SIG-M5 treated with dmso at 0.1 percent for 504 hours (cell line): ENCODE results near the gene SMARCA2.
"Not testable (repeated sequence)": the region's sequence is repeated elsewhere in the genome, so short reads cannot be mapped to it uniquely, and the experiment has no call there.

Experiments used
- DNase-seq: peaks from one replicate; lab custom pipeline; 2025; ENCODE audit not compliant: unreplicated experiment; lab: John Stamatoyannopoulos, UW

SMARCA2 gene

DNA sequence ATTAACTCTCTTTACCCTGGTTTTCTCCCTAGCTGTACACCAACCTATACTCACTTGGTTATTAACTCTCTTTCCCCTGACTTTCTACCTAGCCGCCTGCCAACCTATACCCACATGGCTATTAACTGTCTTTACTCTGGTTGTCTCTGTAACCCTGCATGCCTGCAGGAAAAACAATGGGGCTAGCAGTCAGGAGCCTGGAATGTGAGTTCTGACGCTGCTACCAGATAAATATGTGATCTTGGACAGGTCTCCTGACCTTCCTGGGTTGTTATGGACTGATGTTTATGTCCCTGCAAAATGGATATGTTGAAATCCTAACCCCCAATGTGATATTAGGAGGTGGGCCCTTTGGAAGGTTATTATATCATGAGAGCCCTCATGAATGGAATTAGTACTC lies 119.2 kb downstream of the SMARCA2 start:
- DNase-seq = no peak

DNA sequence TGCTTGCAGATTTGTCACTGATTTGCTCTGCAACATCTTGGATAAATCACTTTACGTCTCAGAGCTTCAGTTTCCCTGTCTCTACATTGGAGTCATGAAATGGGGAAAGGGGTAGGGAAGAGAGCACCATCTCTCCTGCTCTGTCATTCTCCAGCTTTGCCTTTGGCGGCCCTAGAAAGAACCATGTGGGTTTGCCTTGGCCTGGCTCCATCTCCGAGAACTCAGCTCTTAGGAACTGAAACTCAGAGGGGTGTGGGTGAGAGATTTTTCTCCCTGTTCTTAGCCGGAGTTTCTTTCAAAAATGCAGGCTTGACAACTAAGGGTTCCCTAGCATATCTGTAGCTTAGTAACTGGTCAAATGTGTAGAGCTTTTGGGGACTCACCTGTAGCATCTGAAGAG lies 123.5 kb downstream of the SMARCA2 start:
- no peak for DNase-seq

GRCh38 chr9:2140600-2141223 lies 125.6 kb downstream of the SMARCA2 start:
- no peak for DNase-seq

DNA sequence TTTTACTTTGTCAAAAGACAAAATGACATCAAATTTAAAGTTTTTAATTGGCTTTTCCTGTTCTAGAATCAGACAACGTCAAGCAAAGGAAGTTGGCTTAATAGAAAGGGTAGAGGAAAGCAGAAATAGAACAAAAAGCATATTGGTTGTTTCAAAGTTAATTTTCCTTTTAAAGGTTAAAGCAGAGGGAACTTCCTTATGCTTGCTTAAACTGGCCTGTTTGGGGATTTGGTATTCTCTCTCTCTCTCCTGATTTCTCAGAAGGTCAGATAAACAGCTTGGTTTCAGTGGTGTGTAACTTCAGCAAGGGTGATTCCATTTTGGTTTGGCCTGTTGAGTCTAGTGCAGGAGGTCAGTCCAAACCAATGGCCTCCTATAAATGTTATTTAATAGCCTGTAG lies 127.1 kb downstream of the SMARCA2 start:
- DNase-seq = no peak

DNA sequence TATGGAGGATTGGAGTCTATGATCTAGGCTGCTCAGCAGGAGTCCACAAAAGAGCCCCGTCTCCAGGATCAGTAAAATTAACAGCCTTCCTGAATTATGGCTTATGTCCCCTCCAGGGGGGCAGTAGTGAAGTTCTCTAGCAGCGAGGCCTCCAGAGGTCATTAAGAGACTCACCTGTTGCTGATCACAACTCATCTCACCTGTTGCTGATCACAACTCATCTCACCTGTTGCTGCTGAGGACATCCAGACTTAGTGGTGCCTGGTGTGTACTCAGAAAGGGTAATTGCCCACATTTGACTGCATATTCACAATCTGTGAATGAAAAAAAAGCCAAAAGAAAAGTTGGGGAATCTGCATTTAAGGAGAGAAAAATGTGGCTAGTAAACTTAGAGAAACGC lies 129.5 kb downstream of the SMARCA2 start:
- DNase-seq = no peak

GRCh38 chr9:2145746-2146145 lies 130.6 kb downstream of the SMARCA2 start:
- no peak for DNase-seq

DNA sequence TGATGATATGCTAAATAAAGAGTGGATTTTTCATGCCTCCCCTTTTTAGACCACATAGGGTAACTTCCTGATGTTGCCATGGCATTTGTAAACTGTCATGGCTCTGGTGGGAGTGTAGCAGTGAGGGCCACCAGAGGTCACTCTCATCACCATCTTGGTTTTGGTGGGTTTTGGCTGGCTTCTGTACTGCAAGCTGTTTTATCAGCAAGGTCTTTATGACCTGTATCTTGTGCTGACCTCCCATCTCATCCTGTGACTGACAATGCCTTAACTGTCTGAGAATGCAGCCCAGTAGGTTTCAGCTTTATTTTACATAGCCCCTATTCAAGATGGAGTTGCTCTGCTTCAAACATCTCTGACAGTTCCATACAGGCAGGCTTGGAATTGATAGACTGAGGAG lies 131.6 kb downstream of the SMARCA2 start:
- DNase-seq = not testable (repeated sequence)

DNA sequence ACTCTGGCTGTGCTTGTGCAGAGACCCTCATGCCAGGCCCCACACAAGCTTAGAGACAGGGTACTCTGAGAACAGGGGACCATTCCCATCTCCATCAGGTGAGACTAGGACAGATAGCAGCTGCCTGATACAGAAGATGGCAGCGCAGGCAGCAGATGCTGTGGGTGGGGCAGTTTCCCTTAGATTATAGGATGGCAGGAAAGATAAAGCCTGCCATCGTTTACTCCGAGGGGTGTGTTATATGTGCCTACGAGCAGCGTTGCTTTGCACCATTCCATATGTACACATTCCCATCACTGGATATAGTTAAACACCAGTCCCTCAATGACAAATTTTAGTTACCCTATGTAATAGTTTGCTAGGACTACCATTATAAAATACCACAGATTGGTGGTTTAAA lies 135.2 kb downstream of the SMARCA2 start:
- no peak for DNase-seq

- DNase-seq = no peak
Measured at GRCh38 chr9:2151171-2151570, 136.0 kb downstream of the SMARCA2 start.

- no peak for DNase-seq
Measured at GRCh38 chr9:2152966-2153629, 138.0 kb downstream of the SMARCA2 start.

DNA sequence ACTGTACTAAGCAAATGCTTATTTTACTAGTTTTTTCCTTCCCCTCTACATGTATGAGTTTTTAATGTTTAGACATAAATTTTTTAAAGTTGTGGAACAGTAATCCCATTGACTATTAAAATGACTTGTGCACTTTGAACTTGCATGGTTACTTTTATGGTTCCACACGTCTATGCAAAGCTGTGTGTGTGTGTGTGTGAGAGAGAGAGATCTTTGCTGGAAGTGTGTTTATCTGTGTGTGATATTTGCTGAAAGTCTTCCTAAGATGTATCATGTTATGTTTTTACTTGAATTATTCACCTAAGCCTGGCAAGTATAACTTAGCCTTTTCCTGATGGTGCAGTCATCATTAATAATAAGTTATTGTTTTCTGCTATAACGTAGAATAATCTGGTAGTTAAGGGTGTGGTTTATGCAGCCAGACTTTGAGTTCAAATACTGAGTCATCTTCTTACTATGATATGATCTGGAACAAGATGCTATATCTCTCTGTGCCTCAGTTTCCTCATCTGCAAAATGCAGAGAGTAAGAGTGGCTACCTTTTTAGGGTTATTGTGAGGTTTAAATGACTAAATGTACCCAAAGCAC lies 138.6 kb downstream of the SMARCA2 start:
- no peak for DNase-seq

DNA sequence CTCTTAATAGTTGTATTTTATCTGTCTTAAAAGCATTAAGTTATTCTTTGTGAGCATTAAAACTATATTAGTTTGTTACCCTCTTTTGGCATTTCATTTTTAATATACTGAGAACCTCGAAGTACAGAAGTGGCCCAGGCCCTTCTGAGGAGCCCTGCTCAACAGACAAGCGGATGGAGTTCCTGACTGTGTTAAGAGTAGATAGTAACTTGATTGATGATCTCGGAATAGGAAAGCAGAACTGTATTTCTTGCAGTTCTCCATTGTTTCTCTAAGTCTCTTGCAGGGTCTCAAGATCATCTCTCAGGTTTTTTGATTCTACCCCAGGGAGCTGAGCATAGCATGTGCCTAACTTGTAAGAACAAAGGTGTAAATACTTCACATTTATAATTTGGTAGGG lies 139.6 kb downstream of the SMARCA2 start:
- DNase-seq = no peak

GRCh38 chr9:2155966-2156365 lies 140.8 kb downstream of the SMARCA2 start:
- DNase-seq = no peak

DNA sequence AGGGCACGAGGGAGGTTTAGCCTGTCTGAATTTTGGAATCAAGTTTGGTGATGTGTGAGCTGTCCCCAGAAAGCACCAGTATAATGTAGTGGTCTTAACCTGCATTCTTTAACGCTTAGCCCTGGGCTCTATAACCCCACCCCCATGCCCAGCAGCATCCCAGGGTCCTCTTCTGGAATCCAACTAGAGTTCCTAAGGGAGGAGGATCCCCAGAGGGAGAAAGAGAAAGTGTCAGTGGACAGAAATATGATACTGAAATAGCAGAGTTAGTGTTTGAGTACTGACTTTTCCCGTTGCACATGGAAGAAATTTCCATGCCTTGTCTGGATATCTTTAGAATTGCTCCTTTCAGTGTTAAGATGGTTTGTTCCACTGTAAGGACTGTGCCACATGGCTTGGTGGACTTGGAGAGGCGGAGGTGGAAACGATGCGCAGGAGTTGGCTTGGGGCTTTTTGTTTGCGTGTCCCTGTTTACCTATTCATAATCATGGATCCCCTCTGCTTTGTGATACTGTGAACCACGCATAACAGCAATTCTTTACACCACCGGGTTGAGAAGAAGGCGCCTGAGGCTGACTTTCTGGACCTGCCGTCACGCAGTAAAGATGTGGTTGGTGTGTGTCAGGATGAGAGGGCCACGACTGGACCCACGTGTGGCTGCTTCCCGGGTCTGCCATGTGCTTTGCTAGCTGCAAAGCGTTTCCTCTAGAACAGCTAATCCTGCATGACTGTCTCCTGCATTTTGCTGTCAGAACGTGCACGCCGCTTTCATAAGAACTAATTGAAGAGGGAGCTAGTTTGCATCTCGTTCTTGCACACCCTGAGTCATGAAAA lies 142.3 kb downstream of the SMARCA2 start:
- no peak for DNase-seq

DNA sequence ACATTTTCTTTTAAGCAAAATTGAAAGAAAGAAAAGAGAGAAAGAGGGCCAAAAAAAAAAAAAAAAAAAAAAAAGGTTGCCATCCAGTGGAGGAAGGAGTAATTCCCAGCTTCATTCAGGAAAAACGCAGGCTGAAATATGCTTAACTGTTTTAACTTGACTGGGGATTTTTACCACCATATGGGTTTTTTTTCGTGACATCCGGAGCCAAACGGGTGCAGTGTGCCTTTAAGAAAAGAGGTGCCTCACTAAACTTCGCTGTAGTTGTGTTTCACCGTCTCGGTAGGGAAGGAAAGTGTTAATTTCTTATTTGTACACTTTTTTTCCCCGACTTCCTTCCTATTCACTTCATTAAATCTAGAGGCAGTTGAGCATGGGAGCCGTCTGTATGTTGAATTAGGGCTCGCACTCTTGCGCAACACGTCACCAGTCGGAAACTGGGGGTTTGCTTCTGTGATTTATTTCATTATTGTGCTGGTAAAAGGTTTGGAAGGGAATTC lies 143.0 kb downstream of the SMARCA2 start:
- DNase-seq = peak; percentile 67

GRCh38 chr9:2158766-2159430 lies 143.8 kb downstream of the SMARCA2 start:
- no peak for DNase-seq

DNA sequence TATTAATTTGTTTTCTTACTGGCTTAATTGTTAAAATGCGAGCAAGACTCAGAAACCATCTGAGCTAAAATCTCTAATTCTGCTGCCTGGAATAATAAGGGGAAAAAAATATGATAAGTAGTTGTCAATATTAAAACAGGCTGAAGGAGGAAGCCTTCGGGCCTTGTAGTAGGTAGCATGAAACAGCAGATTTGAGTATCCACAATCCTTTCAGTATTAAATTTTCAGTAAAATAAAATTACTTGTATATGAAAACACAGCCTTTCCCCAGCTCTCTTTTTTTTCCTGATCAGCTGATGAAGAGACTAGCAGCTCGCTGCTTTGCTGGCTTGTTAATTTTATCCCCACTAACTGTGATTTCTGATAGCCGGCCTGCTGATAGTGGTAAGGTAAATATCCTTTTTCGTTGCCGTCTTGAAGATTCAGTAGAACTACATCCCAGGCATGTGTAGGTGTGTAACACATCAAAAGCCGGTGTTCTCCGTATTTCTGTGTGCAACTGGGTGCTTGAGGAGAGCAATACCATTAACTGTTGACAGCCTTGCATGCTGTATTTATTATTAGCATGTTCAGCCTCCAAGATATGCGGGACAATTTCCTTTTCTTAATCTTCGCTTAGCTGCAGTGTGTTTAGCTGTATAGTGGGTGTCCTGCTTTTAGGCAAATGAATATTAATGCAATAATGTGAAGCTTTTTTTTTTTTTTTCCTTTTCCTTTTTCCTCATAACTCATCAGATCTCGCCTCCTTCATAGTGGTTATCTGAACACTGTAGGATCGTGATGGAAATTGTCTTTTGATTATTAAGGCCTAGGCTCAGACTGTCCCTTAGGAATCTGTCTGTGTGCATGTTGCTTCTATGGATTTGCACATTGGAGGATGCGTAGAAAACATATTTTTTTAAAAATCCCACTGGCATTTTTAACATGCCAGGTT lies 144.6 kb downstream of the SMARCA2 start:
- no peak for DNase-seq

GRCh38 chr9:2161661-2162060 lies 146.5 kb downstream of the SMARCA2 start:
- DNase-seq = no peak

DNA sequence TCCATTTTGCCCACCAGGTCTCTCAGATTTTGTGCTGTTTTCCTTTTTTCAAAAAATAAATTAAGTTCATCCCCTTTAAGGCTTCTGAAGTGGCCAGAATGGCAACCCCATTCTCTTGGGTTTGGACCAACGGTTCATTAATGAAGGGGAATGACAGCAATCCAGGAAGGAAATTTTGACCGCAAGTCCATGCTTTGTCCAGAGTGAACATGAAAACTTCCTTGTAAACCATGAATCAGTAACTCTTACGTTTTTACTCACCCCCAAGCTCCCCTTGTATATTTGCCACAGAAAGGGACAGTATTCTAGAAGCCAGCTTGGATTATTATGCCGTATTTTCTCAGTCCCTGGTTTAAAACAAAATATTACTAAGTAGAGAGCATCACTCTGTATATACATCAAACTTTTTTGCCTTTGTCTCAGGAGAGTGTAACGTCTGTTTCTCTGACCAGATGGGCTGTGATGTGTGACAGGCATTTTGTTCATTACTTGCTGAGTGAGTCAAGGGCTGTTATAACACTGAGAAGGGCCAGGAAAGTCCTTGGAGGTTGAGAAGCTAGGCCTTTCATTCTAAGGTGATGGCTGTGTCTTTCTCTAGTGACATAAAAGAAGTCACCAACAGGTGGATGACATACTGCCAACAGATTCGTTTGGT lies 148.2 kb downstream of the SMARCA2 start:
- no peak for DNase-seq
